GM19438 (cell line): ENCODE results near the gene NT5DC1.

Experiments used
- ATAC-seq: cut with Tn5 transposase; IDR thresholded peaks from one replicate; pipeline ENCODE4 v1.9.1; 2021; ENCODE audit warnings: low read depth; ENCODE audit not compliant: unreplicated experiment

NT5DC1 gene

GRCh38 chr6:116229287-116229913 lies 128.7 kb downstream of the NT5DC1 start:
- ATAC-seq, result no peak

GRCh38 chr6:116234689-116235088 lies 134.0 kb downstream of the NT5DC1 start:
- no peak for ATAC-seq

- no peak for ATAC-seq
These were observed 137.4 kb downstream of the NT5DC1 start for GRCh38 chr6:116238083-116238482.

GRCh38 chr6:116239256-116239655 lies 138.6 kb downstream of the NT5DC1 start:
- ATAC-seq, result no peak

- ATAC-seq, result no peak
These were observed 139.2 kb downstream of the NT5DC1 start for GRCh38 chr6:116239856-116240255.

GRCh38 chr6:116244284-116244683 lies 143.6 kb downstream of the NT5DC1 start:
- ATAC-seq, result no peak

GRCh38 chr6:116246089-116246488 lies 145.4 kb downstream of the NT5DC1 start:
- no peak for ATAC-seq

- ATAC-seq, result no peak
These were observed 146.6 kb downstream of the NT5DC1 start for GRCh38 chr6:116247285-116247684.

- no peak for ATAC-seq
These were observed 147.9 kb downstream of the NT5DC1 start for GRCh38 chr6:116248577-116248976.

GRCh38 chr6:116251568-116252384 lies 151.1 kb downstream of the NT5DC1 start:
- ATAC-seq, result no peak

GRCh38 chr6:116253188-116253504 lies 152.5 kb downstream of the NT5DC1 start:
- ATAC-seq, result no peak

- peak; percentile 99 for ATAC-seq
These were observed 153.0 kb downstream of the NT5DC1 start, which contains the start of gene TSPYL4 for GRCh38 chr6:116253505-116254296. TSPYL4 (minus strand) TSS chr6:116254075; CDS start chr6:116254008, 67 bp downstream.

GRCh38 chr6:116254297-116255056 lies 153.8 kb downstream of the NT5DC1 start:
- ATAC-seq, result peak; percentile 38

- ATAC-seq, result no peak
These were observed 154.7 kb downstream of the NT5DC1 start for GRCh38 chr6:116255246-116255800.

GRCh38 chr6:116256694-116257093 lies 156.0 kb downstream of the NT5DC1 start:
- no peak for ATAC-seq

- ATAC-seq, result no peak
These were observed 157.9 kb downstream of the NT5DC1 start for GRCh38 chr6:116258520-116258919.

- ATAC-seq, result no peak
These were observed 162.7 kb downstream of the NT5DC1 start for GRCh38 chr6:116263353-116263752.

- no peak for ATAC-seq
These were observed 164.6 kb downstream of the NT5DC1 start for GRCh38 chr6:116265041-116265829.

- no peak for ATAC-seq
These were observed 166.2 kb downstream of the NT5DC1 start for GRCh38 chr6:116266803-116267202.
